Endothelial cell of hepatic sinusoid (primary cell): Measurements from ENCODE around the gene ZNF575.

Experiments used
- in situ Hi-C: cut with HindIII; loops from 2 replicates; pipeline ENCODE4 v1.10.0; 2017; ENCODE audit warnings: low sequenced_read_pairs

Gene ZNF575

GRCh38 chr19:43569657-43570056 lies 36.7 kb downstream of the ZNF575 start:
- in situ Hi-C loops: no loop called here

DNA sequence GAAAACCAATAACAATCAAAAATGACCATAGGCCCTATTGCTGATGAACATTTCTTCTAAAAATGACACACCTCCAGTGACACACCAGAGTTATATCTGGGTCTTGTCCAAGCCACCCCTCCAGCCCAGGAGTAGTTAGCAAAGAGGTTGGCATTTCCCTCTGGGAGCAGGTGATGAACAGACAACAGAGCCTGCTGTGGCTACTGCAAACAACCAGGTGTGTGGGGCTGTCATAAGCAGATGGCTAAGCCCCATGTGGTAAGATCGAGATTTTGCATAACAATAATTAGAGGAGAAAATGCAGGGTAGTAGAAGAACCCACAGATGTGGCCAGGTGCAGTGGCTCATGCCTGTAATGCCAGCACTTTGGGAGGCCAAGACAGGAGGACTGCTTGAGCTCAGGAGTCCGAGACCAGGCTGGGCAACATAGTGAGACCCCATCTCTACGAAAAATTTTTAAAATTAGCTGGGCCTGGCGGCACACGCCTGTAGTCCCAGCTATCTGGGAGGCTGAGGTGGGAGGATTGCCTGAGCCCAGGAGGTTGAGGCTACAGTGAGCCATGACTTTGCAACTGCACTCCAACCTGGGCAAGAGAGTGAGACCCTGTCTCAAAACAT lies 37.3 kb downstream of the ZNF575 start:
- in situ Hi-C loops: no loop called here

- in situ Hi-C loops: no loop called here
Observed at GRCh38 chr19:43572171-43572588, 39.2 kb downstream of the ZNF575 start.

DNA sequence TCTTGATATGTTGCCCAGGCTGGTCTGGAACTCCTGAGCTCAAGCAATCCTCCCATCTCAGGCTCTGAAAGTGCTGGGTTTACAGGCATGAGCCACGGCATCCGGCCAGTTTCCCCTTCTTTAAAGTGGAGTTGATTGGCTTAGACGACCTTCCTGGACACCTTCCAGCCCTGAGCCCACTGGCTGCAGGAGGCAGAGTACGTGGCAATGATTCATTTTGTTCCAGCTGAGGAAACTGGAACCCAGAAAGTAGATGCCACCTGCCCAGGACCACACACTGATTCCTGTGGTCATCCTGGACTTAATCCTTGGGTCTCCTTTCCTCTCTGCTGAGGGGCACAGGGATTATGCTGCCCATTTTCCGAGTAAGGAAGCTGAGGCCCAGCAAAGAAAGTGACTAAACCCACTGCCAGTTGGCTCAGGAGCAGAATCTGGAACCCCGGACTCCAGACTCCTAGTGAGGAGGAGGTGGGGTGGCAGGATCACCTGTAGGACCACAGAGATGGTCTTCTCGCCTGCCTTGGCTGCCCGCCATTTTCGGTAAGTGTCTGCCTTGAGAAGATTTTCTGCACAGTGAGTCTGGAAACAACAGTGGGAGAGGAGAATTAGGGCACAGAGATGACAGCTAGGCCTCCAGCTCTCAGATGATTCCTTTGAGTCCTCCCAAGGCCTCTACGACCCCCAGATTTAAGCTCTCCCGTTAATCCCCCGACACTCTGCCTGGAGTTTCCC lies 41.6 kb downstream of the ZNF575 start:
- in situ Hi-C loops: loop anchor here (5.0 kb wide), 1 partner anchor 37 kb away; no protein-coding TSS in a partner anchor

- in situ Hi-C loops: loop anchor here (5.0 kb wide), 1 partner anchor 38 kb away; no protein-coding TSS in a partner anchor
Observed at GRCh38 chr19:43575156-43575950, 42.4 kb downstream of the ZNF575 start, which contains the start of the genes PINLYP and XRCC1. TSS of gene PINLYP (plus strand) at chr19:43575801. CDS start at chr19:43577192, 1,391 bp downstream. TSS of gene XRCC1 (minus strand) at chr19:43575527. CDS start at chr19:43575458, 69 bp downstream.

DNA sequence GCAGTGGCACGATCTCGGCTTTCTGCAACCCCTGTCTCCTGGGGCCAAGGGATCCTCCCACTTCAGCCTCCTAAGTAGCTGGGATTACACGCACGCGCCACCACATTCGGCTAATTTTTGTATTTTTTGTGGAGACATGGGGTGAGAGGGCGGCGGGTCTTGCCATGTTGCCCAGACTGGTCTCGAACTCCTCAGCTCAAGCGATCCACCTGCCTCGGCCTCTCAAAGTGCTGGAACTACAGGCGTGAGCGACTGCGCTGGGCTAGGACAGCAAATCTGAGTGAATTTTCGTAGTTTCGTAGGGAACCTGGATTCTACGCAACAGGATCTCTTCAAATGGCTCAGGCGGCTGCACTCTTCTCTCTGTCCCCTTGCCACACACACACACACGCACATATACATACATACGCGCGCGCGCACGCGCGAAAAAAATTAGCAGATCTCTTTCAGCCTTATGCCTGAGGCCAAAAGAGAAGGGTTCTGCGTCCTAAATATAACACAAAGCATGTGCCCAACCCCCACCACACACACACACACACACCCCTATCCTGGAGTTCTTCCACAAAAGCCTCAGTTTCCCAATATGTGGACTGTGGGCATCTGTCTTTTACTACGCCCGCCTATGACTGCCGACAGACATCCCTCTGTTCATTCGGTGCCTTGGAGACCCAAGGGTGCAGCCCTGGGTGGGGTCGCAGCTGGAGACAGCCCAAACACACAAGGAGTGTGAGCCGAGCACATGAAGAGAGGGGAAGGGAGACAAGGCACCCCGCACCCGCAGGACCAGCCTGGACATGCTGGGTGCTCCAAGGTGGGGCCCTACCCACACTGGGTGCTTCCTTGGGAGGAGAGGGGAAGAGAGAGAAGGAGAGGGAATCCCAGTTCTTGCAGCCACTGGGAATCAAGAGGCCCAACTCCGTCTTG lies 43.2 kb downstream of the ZNF575 start:
- in situ Hi-C loops: loop anchor here (5.0 kb wide), 1 partner anchor 39 kb away; no protein-coding TSS in a partner anchor

DNA sequence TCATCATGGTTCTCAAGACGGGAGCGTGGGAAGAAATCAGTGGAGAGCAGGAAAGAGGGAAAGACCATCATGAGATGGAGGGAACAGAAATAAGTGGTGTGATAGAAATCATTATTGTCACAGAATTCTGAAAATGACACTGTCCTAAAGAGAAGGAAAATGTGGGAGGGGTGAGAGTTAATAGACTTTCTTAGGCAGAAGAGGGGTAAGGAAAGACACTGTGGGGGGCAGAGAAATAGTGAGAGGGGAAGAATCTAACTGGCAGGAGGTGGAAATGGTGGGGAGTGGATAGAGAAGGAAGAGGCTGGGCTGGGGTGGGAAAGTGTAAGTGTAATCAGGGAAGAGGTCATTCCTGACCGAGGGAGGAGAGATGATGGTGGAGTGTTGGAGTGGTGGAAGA lies 45.8 kb downstream of the ZNF575 start:
- in situ Hi-C loops: loop anchor here (5.0 kb wide), 1 partner anchor 41 kb away; no protein-coding TSS in a partner anchor

- in situ Hi-C loops: no loop called here
Observed at GRCh38 chr19:43581467-43581866, 48.5 kb downstream of the ZNF575 start.

DNA sequence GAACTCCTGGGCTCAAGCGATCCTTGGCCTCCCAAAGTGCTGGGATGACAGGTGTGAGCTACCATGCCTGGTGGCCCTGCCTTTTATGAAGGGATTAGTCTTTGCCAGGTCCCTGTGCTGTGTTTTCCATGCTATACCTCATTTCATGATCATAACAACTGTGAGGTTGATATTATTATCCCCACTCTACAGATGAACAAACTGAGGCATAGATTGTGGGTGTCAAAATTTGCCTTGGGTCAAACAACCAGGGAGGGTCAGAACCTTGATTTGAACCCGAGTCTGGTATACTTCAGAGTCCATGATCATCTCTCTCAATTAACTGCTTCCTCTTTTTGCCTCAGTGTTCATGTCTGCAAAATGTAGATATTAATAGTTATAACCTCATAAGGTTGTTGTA lies 49.5 kb downstream of the ZNF575 start:
- in situ Hi-C loops: no loop called here

DNA sequence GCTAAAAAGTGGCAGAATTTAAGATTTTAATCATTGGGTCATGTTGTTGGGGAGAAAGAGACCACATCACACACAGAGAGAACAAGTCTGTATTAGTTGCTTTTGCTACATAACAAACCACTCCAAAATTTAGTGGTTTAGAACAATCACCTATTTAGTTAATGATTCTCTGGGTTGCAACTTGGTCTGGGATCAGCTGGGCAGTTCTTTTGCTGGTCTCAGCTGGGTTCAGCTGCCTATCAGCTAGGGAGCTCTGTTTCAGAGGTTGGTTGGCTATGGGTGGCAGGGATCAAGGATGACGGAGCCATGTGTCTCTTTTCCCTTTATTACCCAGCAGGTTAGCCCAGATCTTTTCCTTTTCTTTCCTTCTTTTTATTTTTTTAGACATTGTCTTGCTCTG lies 51.5 kb downstream of the ZNF575 start:
- in situ Hi-C loops: no loop called here
